ENCODE measurements around the gene HEXIM1. TPM values are rescaled to one million over a fixed set of nuclear protein-coding genes. Genes with fewer than 3 reads are reported as not detected.
A peak's percentile ranks its signal among the peaks of the same experiment; 100 is the strongest.

The HEXIM1 gene
- 20.3 TPM for total RNA-seq

- peak; percentile 100 for DNase-seq
Measured at GRCh38 chr17:45148183-45149036, at the start of gene HEXIM1. TSS of gene HEXIM1 (plus strand) at chr17:45148475. CDS start at chr17:45149191, 716 bp downstream.

DNA sequence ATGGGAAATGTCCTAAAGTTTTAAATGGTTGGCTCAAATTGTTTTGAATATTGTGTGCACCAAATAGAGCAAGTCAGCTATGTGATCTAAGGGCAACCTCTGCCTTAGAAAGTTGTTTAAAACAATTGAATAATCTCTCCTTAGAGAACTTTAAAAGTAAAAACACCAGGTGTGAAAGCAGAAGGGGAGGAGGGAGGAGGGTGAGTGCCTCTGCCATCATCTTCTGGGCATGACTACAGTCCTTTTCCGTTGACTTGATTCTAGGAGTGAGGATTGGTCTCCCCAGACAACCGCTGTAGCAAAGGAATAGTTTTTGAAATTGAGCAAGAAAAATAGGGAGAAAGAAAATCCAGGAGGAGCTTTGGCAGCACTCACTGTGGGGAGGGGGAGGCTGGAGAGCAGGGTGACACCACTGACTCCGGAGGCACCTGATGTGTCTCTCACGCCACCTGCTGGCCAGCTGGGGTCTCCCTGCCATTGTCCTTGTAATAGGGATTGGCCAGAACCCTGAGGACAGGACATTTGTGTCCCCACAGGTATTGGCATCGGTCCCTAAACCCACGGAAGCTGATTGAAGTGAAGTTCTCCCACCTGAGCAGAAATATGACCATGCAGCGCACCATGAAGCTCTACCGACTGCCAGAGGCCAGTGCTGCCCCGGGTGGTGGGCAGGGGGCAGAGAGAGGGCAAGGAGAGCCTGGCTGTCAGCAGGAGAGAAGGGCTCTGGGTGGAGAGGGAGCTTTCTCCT is 49.2 kb upstream of the HEXIM1 start:
- peak; percentile 91 for DNase-seq

DNA sequence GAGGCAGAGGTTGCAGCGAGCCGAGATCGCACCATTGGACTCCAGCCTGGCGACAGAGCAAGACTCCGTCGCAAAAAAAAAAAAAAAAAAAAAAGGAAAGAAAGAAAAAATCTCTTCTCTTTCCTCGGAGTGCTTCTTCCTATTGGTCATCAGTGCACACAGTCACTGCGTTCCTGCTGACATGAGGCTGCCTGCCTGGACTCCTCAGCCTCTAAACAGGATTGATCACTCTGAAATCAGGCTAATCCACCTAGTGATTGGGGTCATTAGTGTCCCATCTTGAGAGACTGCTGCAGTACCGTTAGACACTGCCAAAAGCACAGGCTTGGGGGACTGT is 46.8 kb upstream of the HEXIM1 start:
- no peak for DNase-seq

GRCh38 chr17:45101883-45102811 is 46.1 kb upstream of the HEXIM1 start:
- DNase-seq: no peak

DNA sequence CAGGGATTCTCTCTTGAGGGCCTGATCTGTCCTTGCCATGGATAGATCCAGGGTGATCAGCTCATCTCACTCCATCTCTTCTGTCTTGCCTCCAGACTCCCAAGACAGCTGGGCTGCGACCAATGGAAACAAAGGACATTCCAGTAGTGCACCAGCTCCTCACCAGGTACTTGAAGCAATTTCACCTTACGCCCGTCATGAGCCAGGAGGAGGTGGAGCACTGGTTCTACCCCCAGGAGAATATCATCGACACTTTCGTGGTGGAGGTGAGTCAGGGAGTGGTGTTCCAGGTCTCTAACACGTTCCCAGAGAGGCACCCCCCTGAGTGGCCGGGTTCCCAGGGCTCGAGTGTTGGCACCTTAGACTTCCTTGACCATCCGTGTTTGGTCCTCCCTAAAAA is 45.4 kb upstream of the HEXIM1 start:
- DNase-seq: no peak

GRCh38 chr17:45103269-45103795 is 44.9 kb upstream of the HEXIM1 start:
- no peak for DNase-seq

- DNase-seq: no peak
Measured at GRCh38 chr17:45104029-45104428, 44.2 kb upstream of the HEXIM1 start.

GRCh38 chr17:45104497-45104896 is 43.8 kb upstream of the HEXIM1 start:
- no peak for DNase-seq

GRCh38 chr17:45104907-45105624 is 43.2 kb upstream of the HEXIM1 start:
- no peak for DNase-seq

DNA sequence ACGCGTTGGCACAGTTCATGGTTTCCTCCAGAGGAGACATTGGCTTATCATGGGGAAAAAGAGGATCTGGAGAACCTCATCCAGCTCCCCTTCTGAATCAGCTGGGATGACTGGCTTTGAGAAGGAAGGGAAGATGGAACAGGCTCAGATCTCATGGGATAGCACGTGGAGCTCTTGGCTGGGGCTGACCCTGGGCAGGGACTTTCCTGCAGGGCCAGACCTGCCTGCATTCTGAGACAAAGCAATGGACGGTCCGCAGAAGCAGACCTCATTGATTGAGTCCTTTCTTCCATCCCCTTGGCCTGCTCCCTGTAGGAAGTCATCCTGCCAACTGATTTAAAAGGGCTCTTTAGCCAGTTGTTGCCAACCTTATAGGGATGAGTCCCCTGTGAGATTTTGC is 42.2 kb upstream of the HEXIM1 start:
- DNase-seq: no peak

DNA sequence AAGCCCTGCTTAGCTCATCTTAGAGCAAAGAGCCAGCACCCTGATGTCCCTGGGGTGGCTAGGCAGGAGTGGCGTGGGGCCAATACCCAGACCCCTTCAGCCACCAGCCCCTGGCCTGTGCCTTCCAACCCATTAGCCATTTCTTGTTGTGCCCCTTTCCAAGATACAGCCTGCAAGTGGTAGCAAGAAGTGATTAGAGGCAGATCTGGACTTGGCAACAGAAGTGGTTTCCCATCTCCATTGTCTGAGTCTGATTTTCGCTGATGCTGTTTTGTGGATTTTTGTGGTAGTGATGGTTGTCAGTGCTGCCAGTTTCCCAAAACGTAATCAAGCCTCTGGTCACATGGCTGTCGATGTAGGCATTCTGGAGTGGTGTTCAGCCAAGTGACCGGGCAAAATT is 41.7 kb upstream of the HEXIM1 start:
- no peak for DNase-seq

GRCh38 chr17:45107293-45108010 is 40.8 kb upstream of the HEXIM1 start:
- peak; percentile 65 for DNase-seq

DNA sequence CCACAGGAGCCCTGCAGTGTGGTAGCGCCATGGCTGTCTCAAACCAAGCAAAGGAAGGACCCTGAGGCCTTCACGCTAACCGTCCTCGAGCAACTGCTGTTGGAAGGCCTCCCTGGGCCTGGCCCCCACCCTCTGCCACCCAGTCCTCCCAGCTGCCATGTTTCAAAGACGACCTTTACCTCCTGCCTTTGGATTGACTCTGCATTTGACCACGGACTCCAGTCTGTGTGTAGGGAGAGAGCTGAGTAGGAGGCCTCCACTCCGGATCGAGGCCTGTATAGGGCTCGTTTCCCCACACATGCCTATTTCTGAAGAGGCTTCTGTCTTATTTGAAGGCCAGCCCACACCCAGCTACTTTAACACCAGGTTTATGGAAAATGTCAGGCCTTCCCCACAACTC is 40.2 kb upstream of the HEXIM1 start:
- no peak for DNase-seq

DNA sequence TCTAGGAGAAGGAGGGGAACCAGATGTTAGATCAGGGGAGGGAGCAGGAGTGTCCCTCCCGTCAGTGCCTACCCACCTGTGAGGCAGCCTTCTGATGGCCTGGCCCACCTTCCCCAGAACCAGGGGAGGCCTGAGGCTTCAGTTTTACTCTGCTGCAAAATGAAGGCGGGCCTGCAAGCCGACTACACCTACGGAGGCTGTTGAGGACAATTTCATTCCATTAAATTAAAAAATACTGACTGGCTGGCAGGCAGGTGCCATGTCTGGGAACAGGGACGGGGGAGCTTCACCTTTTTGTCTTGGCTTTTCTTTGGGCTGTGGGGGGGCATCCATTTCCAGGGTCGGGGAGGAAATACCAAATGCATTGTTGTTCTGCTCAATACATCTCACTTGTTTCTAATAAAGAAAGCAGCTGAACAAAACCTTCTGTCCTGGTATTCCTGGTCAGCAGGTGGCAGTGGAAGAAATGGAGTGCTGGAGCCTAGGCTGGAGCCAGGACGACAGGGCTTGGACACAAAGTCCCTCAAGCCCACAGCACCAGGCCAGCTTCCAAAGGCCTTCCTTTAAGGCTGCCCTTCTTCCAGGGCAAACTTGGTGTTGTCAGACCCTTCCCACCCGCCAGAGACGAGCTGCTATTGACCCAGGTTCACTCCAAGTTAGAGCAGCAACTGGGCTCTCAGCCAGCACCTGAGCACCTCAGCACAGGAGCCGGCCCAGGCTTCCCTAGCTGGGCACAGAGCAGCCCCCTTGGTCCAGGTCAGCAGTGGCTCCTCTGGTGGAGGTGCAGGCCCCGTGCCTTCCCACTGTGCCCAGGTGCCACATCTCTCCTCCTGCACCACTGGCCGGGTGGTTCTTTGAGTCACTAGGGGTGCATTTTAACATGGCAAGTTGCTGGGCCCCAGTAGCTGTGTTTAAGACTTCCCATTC is 39.4 kb upstream of the HEXIM1 start:
- DNase-seq: no peak

- DNase-seq: no peak
Measured at GRCh38 chr17:45110676-45111611, 37.3 kb upstream of the HEXIM1 start.

DNA sequence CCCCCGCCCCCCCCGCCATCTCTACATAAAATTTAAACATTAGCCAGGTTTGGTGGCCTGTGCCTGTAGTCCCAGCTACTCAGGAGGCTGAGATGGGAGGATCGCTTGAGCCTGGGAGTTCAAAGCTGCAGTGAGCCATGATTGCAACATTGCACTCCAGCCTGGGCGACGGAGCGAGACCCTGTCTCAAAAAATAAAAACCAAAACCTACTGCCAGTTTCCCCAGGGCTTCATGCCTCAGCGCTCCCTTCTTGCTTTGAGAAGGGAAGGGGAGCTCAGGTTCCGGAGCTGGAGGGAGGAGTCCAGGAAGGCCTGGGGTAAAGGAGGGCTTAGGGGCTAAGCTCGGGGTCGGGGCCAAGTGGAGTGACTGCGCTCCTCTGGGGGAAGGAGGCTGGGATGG is 36.4 kb upstream of the HEXIM1 start:
- DNase-seq: no peak

DNA sequence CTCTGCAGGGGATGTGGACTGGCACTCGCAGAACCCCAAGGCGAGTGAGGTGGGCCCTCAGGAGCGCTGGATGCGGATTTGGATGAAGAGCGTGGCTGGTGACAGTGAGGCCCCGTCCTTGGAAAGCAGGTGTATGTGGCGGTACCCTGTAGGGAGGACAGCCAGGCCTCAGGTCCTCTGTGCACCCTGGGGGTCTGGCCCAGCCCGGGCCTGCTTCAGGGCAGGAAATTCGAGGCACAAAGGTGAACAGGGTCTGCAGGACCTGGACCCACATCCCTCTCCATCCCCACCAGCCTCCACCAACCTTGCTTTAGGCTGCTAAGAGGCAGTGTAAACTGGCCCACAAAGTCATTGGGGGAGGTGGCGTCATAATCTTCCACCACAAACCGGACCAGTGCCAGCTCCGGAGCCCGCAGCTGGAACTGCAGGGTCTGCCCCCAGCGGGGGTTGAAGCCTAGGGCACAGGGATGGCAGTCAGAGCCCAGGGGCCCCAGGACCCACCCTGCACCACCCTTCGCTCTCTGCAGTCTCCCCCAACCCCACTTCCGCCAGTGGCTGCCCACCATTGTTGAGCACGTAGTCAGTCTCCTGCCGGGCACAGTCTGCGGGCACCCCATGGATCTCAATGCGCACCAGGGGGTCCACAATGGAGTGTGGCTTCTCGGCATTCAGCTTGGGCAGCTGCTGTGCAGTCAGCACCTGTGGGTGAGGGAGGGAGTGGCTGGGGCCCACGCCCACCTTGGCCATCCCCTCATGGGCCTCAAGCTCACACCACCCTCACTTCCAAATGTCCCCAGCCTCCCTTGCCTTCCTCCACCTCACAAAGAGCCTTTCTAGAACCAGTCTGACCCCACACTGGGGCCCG is 35.5 kb upstream of the HEXIM1 start:
- no peak for DNase-seq

GRCh38 chr17:45113424-45113754 is 34.9 kb upstream of the HEXIM1 start:
- no peak for DNase-seq

Measured in tongue (tissue), 2 donors.